Measurements from ENCODE around the gene ENPP1. TPM values are rescaled to one million over a fixed set of nuclear protein-coding genes. Genes with fewer than 3 reads are reported as not detected.

Gene ENPP1
- polyA plus RNA-seq, result 1 to 10 TPM; 2.9 to 7.7 (median 4.7) TPM

DNA sequence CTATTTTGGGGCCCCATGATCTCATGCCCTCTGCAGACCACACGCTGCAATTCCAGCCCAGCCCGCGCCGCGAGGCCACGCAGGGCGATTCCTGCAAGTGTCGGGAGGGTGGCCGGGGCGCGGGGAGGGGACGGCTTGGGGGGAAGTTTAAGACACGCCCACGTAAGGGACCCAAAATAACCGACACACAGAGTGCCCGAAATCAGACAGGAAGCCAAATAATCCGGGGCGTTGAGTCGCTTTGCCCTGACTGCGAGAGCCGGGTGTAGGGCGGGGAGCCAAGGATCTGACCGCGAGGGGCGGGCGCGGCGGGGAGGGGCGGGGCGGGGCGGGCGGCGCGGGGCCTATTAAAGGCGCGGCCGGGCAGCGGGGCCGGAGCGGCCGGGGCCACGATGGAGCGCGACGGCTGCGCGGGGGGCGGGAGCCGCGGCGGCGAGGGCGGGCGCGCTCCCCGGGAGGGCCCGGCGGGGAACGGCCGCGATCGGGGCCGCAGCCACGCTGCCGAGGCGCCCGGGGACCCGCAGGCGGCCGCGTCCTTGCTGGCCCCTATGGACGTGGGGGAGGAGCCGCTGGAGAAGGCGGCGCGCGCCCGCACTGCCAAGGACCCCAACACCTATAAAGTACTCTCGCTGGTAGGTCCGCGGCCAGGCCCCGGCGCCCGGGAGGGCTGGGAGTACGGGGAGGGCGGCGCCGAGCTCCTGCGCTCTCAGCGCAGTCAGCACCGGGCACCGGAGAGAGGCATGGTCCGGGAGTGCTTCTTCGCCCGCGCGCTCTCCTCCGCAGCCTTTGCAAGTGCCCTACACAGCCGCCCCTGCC is at the start of gene ENPP1:
Gene ENPP1 (plus strand): TSS at position 377 of the 816 bp plus-strand sequence. CDS start 16 bp downstream, at position 393.
- 1% methylated on average over 61 to 99 of the region's 99 CpGs for WGBS, 3 donors
- no peak within 1 kb of the TSS for H3K27ac ChIP-seq (ENCODE audit: low read depth, low read length)

- WGBS, 3 donors, result 70 to 88% (median 79%) methylated on average over 4 of the region's 4 CpGs
- H3K27ac ChIP-seq (ENCODE audit: low read depth, low read length), result no peak overlapping the region
These were observed 48.9 kb upstream of the ENPP1 start for GRCh38 chr6:131758920-131759319.

- 72 to 75% (median 72%) methylated on average over 6 of the region's 6 CpGs for WGBS, 3 donors
- H3K27ac ChIP-seq (ENCODE audit: low read depth, low read length), result no peak overlapping the region
These were observed 46.6 kb upstream of the ENPP1 start for GRCh38 chr6:131761060-131761761.

- WGBS, 3 donors, result 71 to 83% (median 78%) methylated on average over 1 of the region's 1 CpG
These were observed 46.1 kb upstream of the ENPP1 start for GRCh38 chr6:131761762-131762067.

GRCh38 chr6:131762984-131763383 is 44.8 kb upstream of the ENPP1 start:
- 89 to 91% (median 90%) methylated on average over 2 of the region's 2 CpGs for WGBS, 3 donors
- H3K27ac ChIP-seq (ENCODE audit: low read depth, low read length), result no peak overlapping the region

More at GRCh38 chr6:131761762-131762067, 46.1 kb upstream of the ENPP1 start:
- H3K27ac ChIP-seq (ENCODE audit: low read depth, low read length), result no peak overlapping the region

- H3K27ac ChIP-seq (ENCODE audit: low read depth, low read length), result no peak overlapping the region
- 46 to 58% (median 48%) methylated on average over 1 of the region's 1 CpG for WGBS, 3 donors
These were observed 44.1 kb upstream of the ENPP1 start for GRCh38 chr6:131763749-131764148.

- H3K27ac ChIP-seq (ENCODE audit: low read depth, low read length), result no peak overlapping the region
- WGBS, 3 donors, result 72 to 87% (median 76%) methylated on average over 4 of the region's 4 CpGs
These were observed 43.5 kb upstream of the ENPP1 start for GRCh38 chr6:131764350-131764749.

- 46 to 71% (median 57%) methylated on average over 9 of the region's 9 CpGs for WGBS, 3 donors
- H3K27ac ChIP-seq (ENCODE audit: low read depth, low read length), result no peak overlapping the region
These were observed 42.6 kb upstream of the ENPP1 start for GRCh38 chr6:131765081-131765803.

GRCh38 chr6:131765804-131766135 is 42.0 kb upstream of the ENPP1 start:
- WGBS, 3 donors, result 72 to 76% (median 74%) methylated on average over 4 of the region's 4 CpGs
- no peak overlapping the region for H3K27ac ChIP-seq (ENCODE audit: low read depth, low read length)

GRCh38 chr6:131766631-131767030 is 41.2 kb upstream of the ENPP1 start:
- 71 to 86% (median 85%) methylated on average over 2 of the region's 2 CpGs for WGBS, 3 donors
- H3K27ac ChIP-seq (ENCODE audit: low read depth, low read length), result no peak overlapping the region

DNA sequence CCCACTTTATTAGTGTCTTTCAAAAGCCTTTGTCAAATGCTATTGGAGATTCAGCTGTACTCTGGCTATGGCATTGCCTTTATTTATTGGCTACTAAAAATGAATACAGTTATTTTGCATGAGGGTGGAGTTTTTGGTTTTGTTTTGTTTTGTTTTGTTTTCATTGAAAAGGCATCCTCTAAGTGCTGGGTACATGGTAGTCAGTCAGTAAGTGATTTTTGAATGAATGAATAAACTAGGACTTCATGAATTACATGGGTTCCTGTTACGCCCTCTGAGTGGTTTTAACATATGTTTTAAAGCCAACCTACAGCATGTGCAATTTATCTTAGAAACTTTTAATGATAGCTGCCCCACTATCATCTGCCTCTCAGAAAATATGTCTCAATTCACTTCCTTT is 38.9 kb upstream of the ENPP1 start:
- 87 to 95% (median 88%) methylated on average over 1 of the region's 1 CpG for WGBS, 3 donors
- H3K27ac ChIP-seq (ENCODE audit: low read depth, low read length), result no peak overlapping the region

DNA sequence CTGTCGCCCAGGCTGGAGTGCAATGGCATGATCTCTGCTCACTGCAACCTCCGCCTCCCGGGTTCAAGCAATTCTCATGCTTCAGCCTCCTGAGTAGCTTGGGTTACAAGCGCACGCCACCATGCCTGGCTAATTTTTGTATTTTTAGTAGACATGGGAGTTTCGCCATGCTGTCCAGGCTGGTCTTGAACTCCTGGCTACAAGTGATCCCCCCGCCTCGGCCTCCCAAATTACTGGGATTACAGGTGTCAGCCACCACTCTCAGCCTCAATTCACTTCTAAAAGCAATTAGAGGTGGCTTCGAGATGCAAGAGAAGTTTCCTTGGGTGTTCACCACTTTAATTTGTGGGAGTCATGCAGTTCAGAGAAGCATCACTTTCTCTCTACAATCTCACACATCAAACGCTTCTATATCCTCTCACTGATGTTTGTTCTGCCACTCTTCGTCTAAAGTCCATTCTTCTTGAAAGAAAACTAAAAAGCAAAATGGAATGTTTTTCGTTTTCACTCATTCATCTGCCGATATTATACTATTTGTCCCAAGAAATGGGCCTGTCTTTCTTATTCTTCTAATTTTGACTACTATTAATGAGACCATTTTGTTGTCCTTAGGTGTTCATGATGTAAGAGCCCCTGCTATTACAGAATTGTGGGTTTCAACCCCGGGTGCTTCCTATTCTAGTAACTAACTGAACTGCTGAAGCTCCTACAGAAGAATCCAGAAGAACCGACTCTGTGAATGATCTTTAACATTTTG is 38.3 kb upstream of the ENPP1 start:
- H3K27ac ChIP-seq (ENCODE audit: low read depth, low read length), result no peak overlapping the region
- WGBS, 3 donors, result 86 to 90% (median 90%) methylated on average over 15 of the region's 15 CpGs

DNA sequence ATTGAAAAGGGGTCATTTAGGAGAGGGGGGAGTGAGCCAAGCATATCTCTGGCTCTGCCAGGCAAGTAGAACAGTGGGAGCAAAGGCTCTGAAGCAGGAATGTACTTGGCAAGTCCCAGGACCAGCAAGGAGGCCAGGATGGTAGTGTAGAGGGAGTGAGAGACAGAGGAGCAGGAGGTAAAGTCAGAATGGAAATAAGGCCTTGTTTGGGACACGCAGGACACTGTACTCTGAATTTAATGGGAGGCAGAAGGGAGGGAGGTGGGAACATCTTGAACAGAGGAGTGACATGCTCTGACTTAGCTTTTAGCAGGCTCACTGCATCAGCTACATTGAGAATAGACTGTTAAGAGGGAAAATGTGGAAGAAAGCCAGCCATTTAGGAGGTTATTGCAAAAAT is 37.0 kb upstream of the ENPP1 start:
- H3K27ac ChIP-seq (ENCODE audit: low read depth, low read length), result no peak overlapping the region
- 82 to 91% (median 83%) methylated on average over 1 of the region's 1 CpG for WGBS, 3 donors

DNA sequence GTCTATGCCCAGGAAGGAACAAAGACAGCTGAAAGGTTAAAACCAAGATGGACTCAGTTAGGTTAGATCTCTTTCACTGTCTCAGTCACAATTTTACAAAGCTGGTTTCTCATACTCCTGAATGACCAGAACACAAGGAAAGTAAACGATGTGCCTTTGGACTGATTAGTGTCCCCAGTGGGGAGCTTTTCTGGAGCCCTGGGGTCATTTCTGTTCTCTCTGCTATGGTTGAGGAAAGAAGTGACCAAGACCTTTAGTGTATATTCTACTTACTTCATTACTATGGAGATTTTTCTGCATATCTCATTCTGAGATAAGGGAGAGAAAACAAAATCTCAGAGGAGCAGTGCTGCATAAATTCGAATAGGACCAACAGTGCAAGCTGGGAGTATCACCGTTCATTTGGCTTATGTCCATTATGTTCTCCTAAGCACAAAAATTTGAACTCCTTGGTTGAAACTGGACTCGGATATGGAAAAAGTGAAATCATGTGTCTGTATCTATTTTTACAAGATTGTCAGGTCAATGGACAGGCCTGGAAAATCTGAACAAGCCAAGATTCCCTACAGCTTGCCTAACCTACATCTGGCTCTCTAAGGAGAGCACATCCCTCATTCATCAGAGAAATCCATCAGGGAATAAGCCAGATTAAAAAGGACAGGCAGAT is 34.4 kb upstream of the ENPP1 start:
- WGBS, 3 donors, result 37 to 59% (median 39%) methylated on average over 4 of the region's 4 CpGs
- no peak overlapping the region for H3K27ac ChIP-seq (ENCODE audit: low read depth, low read length)

DNA sequence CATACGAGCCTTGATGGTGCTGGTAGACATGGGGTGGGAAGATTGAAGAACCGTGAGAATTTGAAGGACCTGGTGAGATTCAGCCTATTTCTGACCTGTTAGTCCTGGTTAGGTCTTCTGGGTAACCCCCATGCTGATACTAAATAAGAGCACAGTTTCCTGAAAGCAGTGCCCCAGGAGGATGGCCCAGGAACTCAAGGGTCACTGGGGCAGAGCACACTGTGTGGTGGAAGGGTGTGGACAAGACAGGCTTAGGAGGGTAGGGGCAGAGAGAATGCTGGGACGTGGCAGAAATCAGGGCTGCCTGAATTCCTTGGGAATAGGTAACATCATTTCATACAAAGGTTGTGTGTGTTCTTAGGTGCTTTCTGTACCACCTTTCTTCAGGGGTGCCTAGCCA is 31.9 kb upstream of the ENPP1 start:
- H3K27ac ChIP-seq (ENCODE audit: low read depth, low read length), result no peak overlapping the region
- WGBS, 3 donors, result 83 to 92% (median 89%) methylated on average over 3 of the region's 3 CpGs

DNA sequence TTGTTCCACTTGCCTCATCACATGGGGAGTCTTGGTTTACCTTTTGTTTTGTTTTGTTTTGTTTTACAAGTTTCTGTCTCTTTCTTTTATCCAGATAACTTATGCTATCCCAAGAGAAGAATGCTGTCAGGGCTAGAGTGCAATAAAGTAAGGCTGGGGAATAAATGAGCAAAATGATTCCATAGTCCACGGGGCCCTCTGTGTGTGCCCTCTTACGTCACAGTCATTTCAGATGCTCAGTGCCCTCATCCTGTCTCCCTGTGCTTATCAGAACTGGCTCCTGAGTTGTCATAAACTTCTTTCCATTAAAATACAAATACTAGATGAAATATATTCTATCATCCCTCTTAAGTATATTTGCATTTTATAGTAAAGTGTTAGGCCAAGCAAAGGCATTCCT is 30.8 kb upstream of the ENPP1 start:
- no peak overlapping the region for H3K27ac ChIP-seq (ENCODE audit: low read depth, low read length)
- whole genome bisulfite sequencing, 3 donors, result 88 to 97% (median 91%) methylated on average over 2 of the region's 2 CpGs

- WGBS, 3 donors, result 60 to 78% (median 68%) methylated on average over 1 of the region's 1 CpG
- no peak overlapping the region for H3K27ac ChIP-seq (ENCODE audit: low read depth, low read length)
These were observed 29.7 kb upstream of the ENPP1 start for GRCh38 chr6:131778169-131778568.

DNA sequence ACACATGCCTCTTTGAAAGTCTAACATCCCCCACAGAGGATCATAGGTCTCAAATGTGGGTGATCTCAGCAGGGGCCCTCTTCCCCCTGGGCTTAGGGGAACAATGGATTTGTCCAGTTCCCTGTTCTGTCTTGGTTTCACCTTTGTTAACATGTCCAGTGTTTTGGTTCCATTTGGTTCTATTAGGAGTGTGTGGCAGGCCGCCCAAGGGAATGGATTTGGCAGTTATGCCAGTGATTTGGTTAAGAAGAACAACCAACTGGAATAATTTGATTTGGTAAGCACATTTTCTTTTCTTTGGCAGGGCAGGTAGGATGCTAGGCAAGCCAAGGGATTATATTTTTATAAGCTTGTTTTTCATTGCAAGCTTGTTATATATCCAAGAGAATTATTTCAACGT is 28.5 kb upstream of the ENPP1 start:
- no peak overlapping the region for H3K27ac ChIP-seq (ENCODE audit: low read depth, low read length)
- 78 to 89% (median 87%) methylated on average over 2 of the region's 2 CpGs for WGBS, 3 donors
